IPS-NIHi7 (cell line): Measurements from ENCODE around the gene PSMD1.
"Not testable (repeated sequence)": the region's sequence is repeated elsewhere in the genome, so short reads cannot be mapped to it uniquely, and the experiment has no call there.

ENCODE experiments used
- DNase-seq: peaks from one replicate; pipeline ENCODE4 v3.0.0; 2012; ENCODE audit warnings: mixed read lengths; ENCODE audit errors: extremely low spot score

The PSMD1 gene

DNA sequence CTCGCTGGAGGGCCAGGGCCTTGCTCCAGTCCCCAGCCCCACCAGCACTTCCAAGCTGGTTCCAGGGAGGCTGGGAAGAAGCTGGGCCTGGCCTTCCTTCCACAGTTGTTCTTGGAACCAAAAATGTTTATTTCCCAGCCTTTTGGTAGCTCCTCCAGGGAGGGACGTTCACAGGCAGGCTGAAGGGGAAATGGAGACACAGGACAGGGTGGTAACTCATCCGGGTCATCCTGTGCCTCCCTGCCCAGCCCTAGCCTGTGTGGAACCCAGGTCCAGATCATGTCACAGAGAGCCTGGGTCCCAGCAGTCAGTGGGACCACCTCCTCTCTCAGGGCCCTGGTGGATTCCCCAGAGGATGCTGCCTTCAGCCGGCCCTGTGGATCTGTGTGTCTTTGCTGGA lies 129.2 kb downstream of the PSMD1 start:
- DNase-seq = no peak

- DNase-seq = no peak
These were observed 129.7 kb downstream of the PSMD1 start for GRCh38 chr2:231186325-231186724.

DNA sequence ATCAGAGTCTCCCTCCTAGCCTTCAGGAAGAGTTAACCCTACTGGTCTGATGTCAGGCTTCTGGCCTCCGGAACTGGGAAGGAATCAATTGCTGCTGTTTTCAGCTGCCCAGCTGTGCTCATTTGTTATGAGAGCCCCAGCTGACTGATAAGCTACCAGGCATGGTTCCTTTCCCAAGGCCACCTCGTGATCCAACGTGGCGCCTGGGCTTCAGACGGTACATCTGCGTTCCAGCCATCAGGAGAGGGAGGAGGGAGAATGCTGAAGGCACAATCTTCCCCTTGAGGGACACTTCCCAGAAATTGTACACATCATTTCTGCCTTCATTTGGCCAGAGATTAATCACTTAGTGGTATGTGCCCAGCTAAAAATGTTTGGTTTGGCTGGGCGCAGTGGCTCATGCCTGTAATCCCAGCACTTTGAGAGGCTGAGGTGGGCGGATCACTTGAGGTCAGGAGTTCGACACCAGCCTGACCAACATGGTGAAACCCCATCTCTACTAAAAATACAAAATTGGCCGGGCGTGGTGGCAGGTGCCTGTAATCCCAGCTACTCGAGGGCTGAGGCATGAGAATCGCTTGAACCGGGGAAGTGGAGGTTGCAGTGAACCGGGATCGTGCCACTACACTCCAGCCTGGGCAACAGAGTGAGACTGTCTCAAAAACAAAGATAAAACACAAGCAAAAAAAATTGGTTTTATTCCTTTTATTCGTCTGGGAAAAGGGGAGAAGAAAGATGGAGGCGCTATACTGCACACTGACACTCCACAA lies 131.3 kb downstream of the PSMD1 start:
- DNase-seq = no peak

DNA sequence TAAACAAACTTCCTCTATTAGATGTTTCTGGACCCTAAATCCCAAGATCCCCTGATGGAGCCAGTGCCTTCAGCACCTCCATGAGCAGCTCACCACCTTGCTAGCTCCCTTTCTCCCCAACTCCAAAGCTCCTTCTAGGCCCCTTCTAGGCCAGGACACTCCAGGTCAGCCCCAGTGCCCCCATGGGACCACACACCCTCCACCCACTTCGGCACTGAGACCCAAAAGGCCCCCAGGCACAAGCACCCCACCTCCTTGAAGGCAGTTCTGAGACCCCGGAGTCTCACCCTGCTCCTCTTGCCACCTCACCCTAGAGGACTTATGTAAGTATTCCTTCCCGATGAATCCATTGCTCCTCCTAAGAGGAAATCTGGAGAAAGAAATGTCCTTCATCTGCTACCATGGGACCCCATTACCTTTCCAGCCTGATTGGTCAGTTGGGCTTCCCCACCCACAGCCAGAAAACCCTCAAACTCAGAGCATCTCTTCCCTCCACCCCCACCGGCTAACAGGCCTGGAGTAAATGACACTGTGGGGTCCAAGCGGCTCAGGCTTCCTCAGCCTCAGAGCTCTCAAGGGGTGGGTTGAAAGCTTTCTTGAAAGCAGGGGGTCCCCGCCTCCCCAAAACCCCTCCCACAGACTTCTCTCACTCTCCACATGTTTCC lies 132.0 kb downstream of the PSMD1 start:
- no peak for DNase-seq

DNA sequence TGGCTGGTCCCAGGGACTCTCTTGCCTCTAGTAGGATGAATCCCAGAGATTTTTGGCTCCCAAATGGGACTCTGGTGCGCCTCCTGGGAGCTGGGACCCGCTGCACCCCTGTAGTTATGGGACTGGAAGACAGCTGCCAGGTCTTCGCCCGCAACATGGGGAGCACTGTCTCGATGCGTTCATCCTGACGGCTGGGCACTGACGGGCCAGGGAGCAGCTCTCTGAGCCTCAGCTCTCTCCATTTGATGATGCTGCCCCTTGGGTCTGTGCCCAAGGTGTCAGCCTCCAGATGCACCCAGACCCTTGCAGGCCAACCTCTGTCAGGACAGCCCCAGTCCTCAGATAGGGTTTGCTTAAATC lies 132.5 kb downstream of the PSMD1 start:
- no peak for DNase-seq

- peak; percentile 33 for DNase-seq
These were observed 133.2 kb downstream of the PSMD1 start for GRCh38 chr2:231189571-231190495.

DNA sequence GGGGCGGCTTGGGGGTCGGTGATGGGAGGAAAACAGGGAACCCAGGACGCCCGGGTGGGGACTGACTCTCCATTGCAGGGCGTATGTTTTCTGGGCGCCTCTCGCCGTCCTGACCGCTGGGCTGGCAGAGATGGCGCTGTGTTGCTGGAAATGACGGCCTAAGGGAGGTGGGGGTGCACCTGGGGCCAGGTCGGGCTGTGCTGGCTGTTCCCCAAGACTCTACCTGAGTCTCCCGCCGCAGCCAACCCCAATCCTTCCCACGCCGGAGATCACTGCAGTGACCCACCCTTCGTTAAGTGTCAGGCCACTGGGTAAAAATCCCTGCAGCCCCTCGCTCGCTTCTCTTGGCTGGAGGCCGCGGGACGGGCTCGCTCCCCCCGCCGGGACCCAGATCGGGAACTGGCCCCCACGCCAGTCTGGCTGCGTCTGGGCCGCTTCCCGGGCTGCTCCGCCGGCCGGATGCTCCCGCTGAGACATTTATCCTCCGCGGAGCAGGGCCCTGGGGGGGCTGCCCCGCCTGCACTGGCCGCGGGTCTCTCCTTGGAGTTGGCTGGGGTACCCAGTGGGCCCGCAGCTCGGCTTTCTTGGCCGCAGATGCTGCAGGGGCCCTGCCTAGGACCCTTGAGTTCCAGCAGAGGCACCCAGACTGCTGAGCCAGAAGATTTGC lies 134.0 kb downstream of the PSMD1 start:
- DNase-seq = peak; percentile 69

- peak; percentile 81 for DNase-seq
These were observed 135.5 kb downstream of the PSMD1 start for GRCh38 chr2:231191896-231192872.

DNA sequence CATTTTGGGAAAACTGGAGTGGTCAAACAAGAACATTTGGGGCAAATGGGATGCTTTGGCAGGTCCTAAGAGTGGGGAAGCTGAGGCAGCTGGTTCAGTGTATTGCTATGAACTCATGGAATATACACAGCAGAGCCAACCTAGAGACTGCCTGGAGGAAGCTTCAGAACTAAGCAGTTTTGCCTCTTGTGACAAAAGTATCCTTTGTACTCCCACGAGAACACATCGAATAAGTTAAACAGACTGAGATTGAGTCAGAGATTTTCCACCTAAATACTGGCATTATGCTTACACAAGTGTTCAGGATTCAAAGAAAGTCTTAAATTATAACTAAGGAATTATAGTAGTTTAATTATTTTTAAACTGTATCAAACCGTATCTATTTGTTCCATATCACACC lies 136.5 kb downstream of the PSMD1 start:
- no peak for DNase-seq

DNA sequence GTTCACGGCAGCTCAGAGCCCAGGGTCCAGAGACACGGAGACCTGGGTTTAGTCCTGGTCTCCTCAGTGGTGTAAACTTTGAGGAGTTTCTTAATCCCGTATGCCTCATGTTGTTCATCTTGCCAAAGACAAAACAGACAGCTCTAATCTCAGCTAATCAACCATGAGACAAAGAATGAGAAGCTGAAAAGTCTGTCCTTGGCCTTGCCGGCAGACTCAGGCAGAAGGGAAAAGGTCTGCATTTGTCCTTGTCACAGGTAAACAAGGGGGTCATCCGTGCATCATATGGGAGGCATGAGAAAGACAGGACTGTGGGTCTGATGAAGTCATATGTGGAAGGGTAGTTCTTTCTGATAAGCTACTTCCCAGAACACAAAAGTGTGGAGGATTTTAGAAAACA lies 139.9 kb downstream of the PSMD1 start:
- DNase-seq = no peak

GRCh38 chr2:231197196-231197595 lies 140.5 kb downstream of the PSMD1 start:
- not testable (repeated sequence) for DNase-seq

DNA sequence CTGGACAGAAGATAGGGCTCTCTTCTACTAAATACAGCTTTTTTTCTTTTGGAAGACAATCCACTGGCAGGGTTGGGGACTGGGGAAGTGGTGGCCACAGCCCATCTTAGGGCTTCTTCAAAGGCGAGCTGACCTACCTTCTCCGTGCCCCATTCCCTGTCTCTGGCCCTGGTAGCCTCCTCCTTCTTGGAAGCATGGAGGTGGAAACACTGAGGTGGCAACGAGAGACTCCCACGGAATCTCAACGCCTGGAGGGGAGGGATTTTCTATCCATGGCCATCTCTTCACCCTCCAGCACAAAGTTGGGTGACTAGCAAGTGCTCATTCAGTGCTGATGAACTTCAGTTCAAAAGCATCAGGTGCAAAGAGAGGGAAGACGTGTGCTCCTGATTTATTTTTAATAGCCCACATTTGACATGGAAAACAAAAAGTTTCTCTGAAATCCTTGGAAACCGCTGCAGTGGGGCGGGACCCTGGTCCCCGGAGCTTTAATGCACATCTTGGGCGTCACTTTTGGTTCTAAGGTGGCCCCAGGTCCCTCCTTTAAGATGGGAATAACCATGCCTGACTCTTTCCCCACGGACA lies 141.1 kb downstream of the PSMD1 start:
- no peak for DNase-seq

DNA sequence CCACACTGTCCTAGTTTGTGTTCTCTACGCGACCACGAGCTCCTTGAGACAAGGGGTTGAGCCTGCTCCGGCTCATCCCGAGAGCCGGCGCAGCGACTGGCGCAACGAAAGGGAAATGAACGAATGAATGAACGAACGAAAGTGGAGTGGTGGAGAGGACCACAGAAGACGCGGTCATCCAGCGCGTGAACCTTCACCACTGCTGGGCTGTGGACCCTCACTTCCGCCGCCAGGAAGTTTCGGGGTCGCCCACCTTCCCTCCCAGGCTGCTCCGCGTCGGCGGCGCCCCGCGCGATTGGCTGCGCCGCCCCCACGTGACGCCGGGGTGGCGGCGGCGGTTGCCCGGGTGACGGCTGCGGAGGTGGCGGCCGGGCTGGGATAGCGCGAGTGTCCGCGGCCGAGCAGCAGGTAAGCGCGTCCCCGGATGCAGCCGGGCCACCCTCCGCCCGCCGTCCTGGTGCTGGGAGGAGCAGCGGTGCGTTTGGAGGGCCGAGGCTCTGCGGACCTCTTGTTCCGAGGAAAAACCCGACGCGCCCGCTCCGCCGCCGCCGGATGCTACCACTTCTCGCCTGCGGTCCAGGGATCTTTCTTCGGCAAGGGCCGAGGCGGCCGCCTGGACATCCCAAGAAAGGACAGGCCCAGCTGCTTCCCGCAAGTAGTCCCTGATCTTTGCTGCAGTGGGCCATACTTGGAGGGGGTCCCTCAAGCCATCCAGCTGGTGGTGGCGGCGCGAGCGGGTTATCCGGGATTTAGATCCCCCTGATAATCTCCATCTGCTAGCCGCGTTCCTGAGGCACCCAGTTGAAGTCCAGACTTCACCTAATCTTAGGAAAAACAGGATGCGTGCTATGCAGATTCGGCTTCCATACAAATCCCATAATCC lies 141.9 kb downstream of the PSMD1 start, which contains the start of gene ARMC9:
TSS of gene ARMC9 (plus strand) at position 341 of the 883 bp plus-strand sequence. CDS start 7,608 bp downstream, outside the sequence.
- DNase-seq = peak; percentile 97

- DNase-seq = no peak
These were observed 142.6 kb downstream of the PSMD1 start for GRCh38 chr2:231199219-231199618.

DNA sequence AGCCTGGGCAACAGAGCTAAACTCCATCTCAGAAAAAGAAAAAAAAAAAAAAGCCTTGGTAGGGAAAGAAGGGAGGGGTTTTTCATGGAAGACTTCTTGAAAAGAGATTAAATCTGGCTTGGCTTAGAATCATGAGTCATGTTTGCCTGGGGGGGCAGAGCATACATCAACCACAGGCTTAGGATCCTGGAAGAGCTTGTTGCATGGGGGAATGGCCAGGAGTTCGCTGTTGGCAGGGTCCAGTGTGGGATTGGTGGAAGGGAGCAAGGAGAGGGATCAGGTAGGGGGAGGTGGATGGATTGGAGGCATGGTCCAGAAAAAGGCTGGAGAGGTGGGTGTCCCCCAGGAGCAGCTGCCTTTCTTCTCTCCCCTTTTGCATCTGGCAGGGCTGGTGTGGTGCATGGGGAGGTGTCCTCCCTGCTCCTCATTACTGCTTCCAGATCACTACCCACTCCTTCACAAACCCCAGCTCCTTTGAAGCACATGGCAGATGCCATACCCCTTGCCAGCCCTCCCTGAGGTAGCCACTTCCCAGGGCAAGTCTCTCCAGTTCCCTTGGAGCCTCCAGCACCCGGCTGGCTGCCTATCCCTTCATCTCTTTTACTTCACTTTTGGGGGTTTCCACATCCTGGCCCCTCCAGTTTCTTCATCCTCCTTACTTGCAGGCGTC lies 144.3 kb downstream of the PSMD1 start:
- DNase-seq = no peak

- no peak for DNase-seq
These were observed 144.8 kb downstream of the PSMD1 start for GRCh38 chr2:231201475-231201814.

GRCh38 chr2:231203087-231203486 lies 146.4 kb downstream of the PSMD1 start:
- DNase-seq = no peak

DNA sequence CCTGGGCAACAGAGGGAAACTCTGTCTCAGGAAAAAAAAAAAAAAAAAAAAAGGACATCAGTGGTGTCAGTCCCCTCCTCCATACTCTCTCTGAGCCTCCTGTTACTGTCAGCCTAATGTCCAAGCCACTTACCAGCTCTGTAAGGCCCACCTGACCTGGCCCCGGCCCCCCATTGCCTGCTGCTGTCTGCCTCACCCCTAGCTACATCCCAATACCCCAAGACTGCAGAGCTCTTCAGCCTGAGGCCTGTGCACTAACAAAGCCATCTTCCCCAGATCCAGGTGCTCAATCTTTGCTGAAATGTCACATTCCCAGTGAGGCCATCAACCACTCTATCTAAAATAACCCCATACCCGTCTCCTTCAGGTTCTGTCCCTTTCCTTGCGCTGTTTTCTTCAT lies 147.5 kb downstream of the PSMD1 start:
- DNase-seq = no peak

DNA sequence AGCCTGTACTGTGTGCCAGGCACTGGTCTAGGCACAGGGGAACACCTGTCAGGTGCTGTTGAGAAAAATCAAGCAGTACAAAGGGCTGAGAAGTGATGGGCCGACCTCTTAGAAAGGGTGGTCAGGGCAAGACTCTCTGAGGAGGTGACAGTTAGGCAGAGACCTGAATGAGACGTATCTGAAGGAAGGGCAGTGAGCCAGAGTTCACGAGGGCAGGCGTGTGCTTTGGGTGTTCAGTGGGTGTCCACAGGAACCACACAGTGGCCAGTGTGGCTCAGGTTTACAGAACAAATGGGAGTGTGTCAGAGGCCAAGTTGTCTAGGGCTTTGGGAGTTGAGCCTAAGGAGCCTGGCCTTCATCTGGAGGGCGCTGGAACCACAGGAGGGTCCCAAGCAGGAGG lies 147.9 kb downstream of the PSMD1 start:
- DNase-seq = no peak
